ENCODE data around the gene MALAT1.

MALAT1 gene

GRCh38 chr11:65540290-65541092 is 41.6 kb downstream of the MALAT1 start:
- peak; percentile 79 for DNase-seq (ENCODE audit: low read depth)

GRCh38 chr11:65541093-65541982 is 42.5 kb downstream of the MALAT1 start:
- no peak for DNase-seq (ENCODE audit: low read depth)

GRCh38 chr11:65542738-65543390 is 44.0 kb downstream of the MALAT1 start:
- no peak for DNase-seq (ENCODE audit: low read depth)

- DNase-seq (ENCODE audit: low read depth): no peak
Observed at GRCh38 chr11:65545853-65546216, 47.0 kb downstream of the MALAT1 start.

- DNase-seq (ENCODE audit: low read depth): peak; percentile 97
Observed at GRCh38 chr11:65546217-65546958, 47.5 kb downstream of the MALAT1 start.

- DNase-seq (ENCODE audit: low read depth): no peak
Observed at GRCh38 chr11:65547446-65548125, 48.7 kb downstream of the MALAT1 start.

- no peak for DNase-seq (ENCODE audit: low read depth)
Observed at GRCh38 chr11:65548395-65548794, 49.5 kb downstream of the MALAT1 start.

GRCh38 chr11:65549096-65549495 is 50.3 kb downstream of the MALAT1 start:
- DNase-seq (ENCODE audit: low read depth): no peak

- no peak for DNase-seq (ENCODE audit: low read depth)
Observed at GRCh38 chr11:65551572-65552387, 52.9 kb downstream of the MALAT1 start.

- DNase-seq (ENCODE audit: low read depth): no peak
Observed at GRCh38 chr11:65552388-65552951, 53.6 kb downstream of the MALAT1 start.

GRCh38 chr11:65553301-65554001 is 54.6 kb downstream of the MALAT1 start:
- DNase-seq (ENCODE audit: low read depth): peak; percentile 54

GRCh38 chr11:65554057-65554818 is 55.4 kb downstream of the MALAT1 start:
- DNase-seq (ENCODE audit: low read depth): no peak

GRCh38 chr11:65554842-65555430 is 56.1 kb downstream of the MALAT1 start:
- no peak for DNase-seq (ENCODE audit: low read depth)

- DNase-seq (ENCODE audit: low read depth): no peak
Observed at GRCh38 chr11:65555693-65556231, 56.9 kb downstream of the MALAT1 start.
